WERI-Rb-1 (cell line): ENCODE measurements around the gene CTDSPL.
A peak's percentile ranks its signal among the peaks of the same experiment; 100 is the strongest.

Experiments used
- DNase-seq: peaks from one replicate; pipeline ENCODE4 v3.0.0-alpha.2; 2020
- H3K27ac ChIP-seq: fragments of 250-450 bp; sonication (Bioruptor Pico); 2 replicates; pipeline ENCODE4 v1.5.1; 2020; ENCODE audit warnings: mild to moderate bottlenecking, moderate library complexity
- H3K27me3 ChIP-seq: fragments of 250-450 bp; sonication (Bioruptor Pico); 2 replicates; pipeline ENCODE4 v1.5.1; 2021; ENCODE audit warnings: mild to moderate bottlenecking, low read depth, moderate library complexity; ENCODE audit not compliant: insufficient read depth, severe bottlenecking
- H3K36me3 ChIP-seq: fragments of 250-450 bp; sonication (Bioruptor Pico); 2 replicates; pipeline ENCODE4 v1.5.1; 2020; ENCODE audit warnings: mild to moderate bottlenecking, moderate library complexity
- H3K4me3 ChIP-seq: 2 replicates; pipeline ENCODE4 v1.5.1; 2011; ENCODE audit warnings: low read depth, mild to moderate bottlenecking, control low read depth, low read length
- H3K9me3 ChIP-seq: fragments of 250-450 bp; sonication (Bioruptor Pico); 2 replicates; pipeline ENCODE4 v1.5.1; 2021; ENCODE audit warnings: mild to moderate bottlenecking, moderate library complexity; ENCODE audit not compliant: severe bottlenecking
- CTCF ChIP-seq: IDR thresholded peaks from 2 replicates; pipeline ENCODE4 v1.5.1; 2011; ENCODE audit warnings: low read depth, mild to moderate bottlenecking, control low read depth, inconsistent platforms, low read length

Gene CTDSPL

DNA sequence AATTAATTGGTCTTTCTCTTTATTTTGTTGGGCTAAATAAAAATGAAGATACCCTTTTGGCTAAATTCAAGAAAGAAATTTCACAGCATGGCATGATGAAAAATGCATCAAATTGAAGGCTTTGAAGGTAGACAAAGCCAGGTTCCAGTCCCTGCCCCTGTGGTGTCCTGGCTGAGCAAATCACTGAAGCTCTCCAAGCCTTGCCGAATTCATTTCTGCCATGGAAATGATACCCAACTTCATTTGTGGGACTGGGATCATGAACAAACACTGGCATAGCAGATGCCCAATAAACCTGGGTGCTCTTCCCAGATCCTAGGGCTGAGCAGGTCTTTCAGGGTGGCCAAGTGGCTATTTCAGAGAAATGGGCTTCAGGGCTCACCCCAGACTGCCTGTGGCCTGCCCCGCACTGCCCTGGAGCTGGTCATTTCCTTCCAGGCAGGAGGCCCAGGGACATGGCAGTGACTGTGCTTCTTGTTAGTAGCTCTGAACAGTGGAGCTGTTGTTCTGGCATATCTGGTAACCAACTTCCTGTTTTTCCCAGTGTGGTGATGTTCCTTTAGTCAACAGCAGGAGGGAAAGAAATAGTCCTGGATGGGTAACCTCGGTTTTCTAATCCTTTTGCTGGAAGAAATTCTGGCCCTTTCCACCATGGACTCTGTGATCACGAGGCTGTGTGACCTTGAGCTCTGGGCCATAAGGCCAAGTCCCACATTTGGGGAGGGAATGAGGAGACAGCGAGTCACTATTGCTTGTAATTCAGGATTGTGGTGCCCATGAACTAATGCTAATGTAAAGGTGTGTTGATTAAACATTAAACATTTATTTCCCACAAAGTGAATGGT is 47.6 kb downstream of the CTDSPL start:
- Histone ChIP-seq H3K4me3 (no peak overlapping the region), H3K36me3 (no peaks in the 10 kb centered on the region; the same call in 1 of the 2 replicates), H3K27me3 (no peaks in the 10 kb centered on the region), H3K27ac (no peak overlapping the region), H3K9me3 (no peaks in the 10 kb centered on the region)
- DNase-seq: no peak
- TF ChIP-seq CTCF: no peak

DNA sequence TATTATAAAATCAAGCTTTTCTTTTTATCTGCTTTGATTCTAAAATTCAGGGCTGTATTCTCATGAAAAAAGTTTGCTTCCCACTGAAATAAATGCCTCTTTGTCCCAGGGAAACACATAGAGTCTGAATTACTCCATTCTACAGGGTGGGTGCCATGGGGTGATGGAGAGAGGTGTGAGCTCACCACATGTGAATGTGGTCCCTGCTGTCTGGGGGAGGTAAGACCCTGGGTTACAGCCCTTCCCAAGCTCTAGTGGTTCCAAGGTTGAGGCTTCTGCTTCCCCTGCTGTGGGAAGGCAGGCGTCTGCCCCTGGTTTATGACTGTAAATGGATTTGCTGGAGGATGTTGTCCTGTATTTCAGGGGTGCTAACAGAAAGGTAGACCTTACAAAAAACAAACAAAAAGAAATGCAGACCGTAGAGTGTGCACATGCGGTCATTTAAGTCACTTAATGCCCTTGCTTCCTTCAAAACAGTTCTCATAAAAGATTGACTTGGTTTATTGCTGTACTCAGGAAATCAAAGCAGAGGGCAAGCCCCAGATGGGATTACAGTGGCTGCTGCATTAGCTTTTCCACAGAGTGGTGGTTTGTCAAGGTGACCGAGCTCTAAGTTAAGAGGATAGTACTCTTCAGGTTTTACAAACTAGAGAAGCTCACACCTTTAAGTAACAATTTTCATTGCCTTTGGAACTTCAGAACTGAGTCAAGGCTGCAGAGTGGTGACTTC is 49.2 kb downstream of the CTDSPL start:
- H3K9me3 ChIP-seq: no peaks in the 10 kb centered on the region
- H3K4me3 ChIP-seq: no peak overlapping the region
- no peaks in the 10 kb centered on the region for H3K27me3 ChIP-seq
- TF ChIP-seq CTCF: no peak
- peak overlapping the region; percentile 75 for H3K27ac ChIP-seq
- peak; percentile 61 for DNase-seq
- no peaks in the 10 kb centered on the region; the same call in 1 of the 2 replicates for H3K36me3 ChIP-seq

DNA sequence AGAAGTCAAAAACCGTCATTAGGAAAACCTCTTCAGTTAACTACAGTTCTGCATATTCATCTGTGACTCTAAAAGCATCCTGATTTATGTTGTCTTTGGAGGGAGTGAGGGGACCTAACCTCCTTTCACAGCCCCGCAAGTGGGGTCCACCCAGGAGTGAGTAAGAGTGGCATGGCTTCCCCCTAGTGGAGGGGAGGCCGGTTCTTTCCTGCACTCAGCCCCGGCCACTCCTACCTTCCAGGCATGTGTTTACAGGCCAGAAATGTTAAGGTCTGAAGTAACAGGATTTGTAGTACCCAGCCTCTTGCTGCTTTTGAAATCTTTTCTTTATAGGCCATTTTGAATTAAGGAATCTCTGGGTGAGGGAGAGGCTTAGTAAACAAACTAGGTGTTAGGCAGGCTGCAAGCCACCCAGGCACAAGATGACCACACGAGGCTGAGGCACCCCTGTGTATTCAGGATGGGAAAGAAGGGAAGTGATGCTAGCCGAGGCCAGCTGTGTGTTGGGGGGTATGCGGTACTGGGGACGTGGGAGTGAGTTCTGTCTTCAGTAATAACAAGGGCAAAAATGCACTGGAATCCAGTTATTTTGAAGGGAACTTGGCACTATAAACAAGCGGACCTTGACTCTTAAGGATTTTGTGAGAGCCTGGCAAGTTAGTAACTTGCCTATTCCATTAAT is 50.5 kb downstream of the CTDSPL start:
- peak overlapping the region; percentile 75 for H3K27ac ChIP-seq
- no peaks in the 10 kb centered on the region; the same call in 1 of the 2 replicates for H3K36me3 ChIP-seq
- no peak overlapping the region for H3K4me3 ChIP-seq
- TF ChIP-seq CTCF: peak; percentile 59
- no peaks in the 10 kb centered on the region for H3K9me3 ChIP-seq
- no peaks in the 10 kb centered on the region for H3K27me3 ChIP-seq
- peak; percentile 32 for DNase-seq

- Histone ChIP-seq H3K4me3 (no peak overlapping the region), H3K9me3 (no peaks in the 10 kb centered on the region), H3K36me3 (no peaks in the 10 kb centered on the region; the same call in 1 of the 2 replicates), H3K27ac (no peak overlapping the region), H3K27me3 (no peaks in the 10 kb centered on the region)
- no peak for TF ChIP-seq CTCF
- no peak for DNase-seq
Observed at GRCh38 chr3:37913522-37913921, 51.8 kb downstream of the CTDSPL start.

DNA sequence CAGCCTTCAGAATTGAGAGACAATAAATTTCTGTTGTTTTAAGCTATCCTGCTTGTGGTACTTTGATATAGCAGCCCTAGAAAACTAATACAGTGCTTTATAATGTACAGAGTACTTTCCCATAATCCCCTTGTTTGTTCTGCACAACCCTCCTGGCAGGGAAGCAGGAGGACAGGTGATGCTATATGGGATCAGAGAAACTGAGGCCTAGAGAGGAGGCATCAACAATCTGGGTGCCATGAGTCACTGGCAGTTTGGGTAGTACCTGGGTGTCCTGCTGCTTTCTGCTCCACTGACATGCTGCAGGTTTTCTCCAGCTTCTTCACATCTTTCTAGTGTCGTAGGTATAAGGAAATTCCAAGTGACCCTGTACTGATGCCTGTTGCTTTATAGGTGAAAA is 55.0 kb downstream of the CTDSPL start:
- H3K4me3 ChIP-seq: no peak overlapping the region
- TF ChIP-seq CTCF: no peak

More for the DNA sequence above, 55.0 kb downstream of the CTDSPL start:
- no peak overlapping the region for H3K27ac ChIP-seq
- H3K27me3 ChIP-seq: no peaks in the 10 kb centered on the region
- no peaks in the 10 kb centered on the region for H3K9me3 ChIP-seq
- DNase-seq: no peak
- H3K36me3 ChIP-seq: no peaks in the 10 kb centered on the region; the same call in 1 of the 2 replicates
